ENCODE data around the gene MYO1B.
"Not testable (repeated sequence)": the region's sequence is repeated elsewhere in the genome, so short reads cannot be mapped to it uniquely, and the experiment has no call there.

MYO1B gene

DNA sequence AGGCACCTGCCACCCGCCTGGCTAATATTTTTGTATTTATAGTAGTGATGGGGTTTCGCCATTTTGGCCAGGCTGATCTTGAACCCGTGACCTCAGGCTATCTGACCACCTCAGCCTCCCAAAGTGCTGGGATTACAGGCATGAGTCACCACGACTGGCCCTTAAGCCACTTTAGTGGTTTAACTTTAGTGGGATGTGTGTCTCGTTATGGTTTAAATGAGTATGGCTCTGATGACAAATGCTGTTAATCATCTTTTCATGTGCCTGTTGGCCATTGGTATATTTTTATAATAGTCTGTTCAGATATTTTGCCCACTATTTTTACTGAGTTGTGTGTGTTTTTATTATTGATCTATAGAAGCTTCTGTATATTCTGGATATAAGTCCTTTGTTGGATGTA, 205.9 kb downstream of the MYO1B start:
- no peak overlapping the region for H3K9ac ChIP-seq (ENCODE audit: low read length)
- no peaks in the 10 kb centered on the region for H3K27me3 ChIP-seq (ENCODE audit: control insufficient read depth, insufficient read depth, low read length)
- H3K36me3 ChIP-seq (ENCODE audit: control insufficient read depth, low read depth, low read length), result no peaks in the 10 kb centered on the region
- H3K27ac ChIP-seq (ENCODE audit: low read length), result no peak overlapping the region
- H3K9me3 ChIP-seq (ENCODE audit: control insufficient read depth, low read depth, low read length), result peaks cover 6% of the 10 kb centered on the region
- H3K4me1 ChIP-seq (ENCODE audit: control insufficient read depth, low read depth, low read length), result no peaks in the 10 kb centered on the region
- H3K4me3 ChIP-seq (ENCODE audit: low read length), result no peak overlapping the region

DNA sequence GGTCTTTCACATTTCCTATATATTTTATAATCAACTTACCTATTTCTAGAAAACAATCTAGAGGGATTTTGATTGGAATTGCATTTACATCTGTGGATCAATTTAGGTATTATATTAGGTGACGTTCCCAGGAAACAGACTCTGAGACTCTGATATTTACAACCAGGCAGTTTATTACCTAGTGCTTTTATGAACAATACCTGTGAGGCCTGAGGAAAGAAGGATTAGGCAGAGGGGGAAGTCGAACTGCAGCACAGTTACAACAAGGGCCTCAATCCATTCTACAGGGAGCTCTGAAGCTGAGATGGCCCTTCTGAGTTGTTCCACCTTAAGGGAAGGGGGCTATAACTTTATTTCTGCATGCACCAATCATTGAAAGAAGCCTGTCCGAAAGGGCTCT, 206.9 kb downstream of the MYO1B start:
- no peaks in the 10 kb centered on the region for H3K27me3 ChIP-seq (ENCODE audit: control insufficient read depth, insufficient read depth, low read length)
- H3K36me3 ChIP-seq (ENCODE audit: control insufficient read depth, low read depth, low read length), result no peaks in the 10 kb centered on the region
- H3K4me3 ChIP-seq (ENCODE audit: low read length), result no peak overlapping the region
- peaks cover 6% of the 10 kb centered on the region for H3K9me3 ChIP-seq (ENCODE audit: control insufficient read depth, low read depth, low read length)
- H3K27ac ChIP-seq (ENCODE audit: low read length), result no peak overlapping the region
- no peak overlapping the region for H3K9ac ChIP-seq (ENCODE audit: low read length)
- H3K4me1 ChIP-seq (ENCODE audit: control insufficient read depth, low read depth, low read length), result no peaks in the 10 kb centered on the region

DNA sequence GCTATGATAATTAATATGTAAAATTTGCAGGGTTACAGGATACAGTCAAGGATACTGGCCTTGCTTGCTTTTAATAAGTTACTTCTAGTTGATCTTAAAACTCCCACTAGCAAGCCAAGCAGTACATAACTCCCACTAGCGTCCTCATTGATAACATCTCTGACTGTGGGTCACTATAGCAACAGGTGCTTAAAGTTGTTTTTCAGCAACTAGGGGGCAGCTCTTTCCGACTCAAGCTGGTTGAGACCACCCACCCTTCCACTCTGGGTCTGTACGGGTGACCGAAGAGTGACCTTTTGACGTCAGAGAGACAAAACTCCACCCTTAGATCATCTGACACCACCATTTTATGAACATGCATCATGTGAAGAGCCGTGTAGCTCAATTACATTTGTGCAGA, 208.6 kb downstream of the MYO1B start:
- Histone ChIP-seq H3K36me3 (ENCODE audit: control insufficient read depth, low read depth, low read length) (no peaks in the 10 kb centered on the region), H3K9ac (ENCODE audit: low read length) (no peak overlapping the region), H3K4me3 (ENCODE audit: low read length) (no peak overlapping the region), H3K9me3 (ENCODE audit: control insufficient read depth, low read depth, low read length) (peaks cover 6% of the 10 kb centered on the region), H3K27me3 (ENCODE audit: control insufficient read depth, insufficient read depth, low read length) (no peaks in the 10 kb centered on the region), H3K27ac (ENCODE audit: low read length) (no peak overlapping the region), H3K4me1 (ENCODE audit: control insufficient read depth, low read depth, low read length) (no peaks in the 10 kb centered on the region)

DNA sequence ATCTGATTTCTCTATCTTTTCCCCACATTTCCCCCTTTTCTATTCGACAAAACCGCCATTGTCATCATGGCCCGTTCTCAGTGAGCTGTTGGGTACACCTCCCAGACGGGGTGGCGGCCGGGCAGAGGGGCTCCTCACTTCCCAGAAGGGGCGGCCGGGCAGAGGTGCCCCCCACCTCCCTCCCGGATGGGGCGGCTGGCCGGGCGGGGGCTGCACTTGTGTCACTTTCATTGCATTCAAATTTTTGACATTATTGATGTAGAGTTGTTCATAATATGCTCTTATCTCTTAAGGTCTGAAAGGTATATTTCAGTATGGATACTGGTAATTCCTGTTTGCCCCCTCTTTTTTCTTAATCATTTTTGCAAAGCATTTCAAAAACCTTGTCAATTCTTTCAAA, 211.3 kb downstream of the MYO1B start:
- not testable (repeated sequence) for H3K27ac ChIP-seq (ENCODE audit: low read length); H3K4me3 ChIP-seq (ENCODE audit: low read length); H3K4me1 ChIP-seq (ENCODE audit: control insufficient read depth, low read depth, low read length); H3K9ac ChIP-seq (ENCODE audit: low read length); H3K36me3 ChIP-seq (ENCODE audit: control insufficient read depth, low read depth, low read length); H3K27me3 ChIP-seq (ENCODE audit: control insufficient read depth, insufficient read depth, low read length); H3K9me3 ChIP-seq (ENCODE audit: control insufficient read depth, low read depth, low read length)

GRCh38 chr2:191459158-191459557, 214.0 kb downstream of the MYO1B start:
- Histone ChIP-seq H3K4me1 (ENCODE audit: control insufficient read depth, low read depth, low read length) (no peaks in the 10 kb centered on the region), H3K9ac (ENCODE audit: low read length) (no peak overlapping the region), H3K36me3 (ENCODE audit: control insufficient read depth, low read depth, low read length) (no peaks in the 10 kb centered on the region), H3K4me3 (ENCODE audit: low read length) (no peak overlapping the region), H3K27ac (ENCODE audit: low read length) (no peak overlapping the region), H3K27me3 (ENCODE audit: control insufficient read depth, insufficient read depth, low read length) (no peaks in the 10 kb centered on the region), H3K9me3 (ENCODE audit: control insufficient read depth, low read depth, low read length) (peaks cover 6% of the 10 kb centered on the region)

GRCh38 chr2:191462370-191462769, 217.2 kb downstream of the MYO1B start:
- no peaks in the 10 kb centered on the region for H3K27me3 ChIP-seq (ENCODE audit: control insufficient read depth, insufficient read depth, low read length)
- H3K36me3 ChIP-seq (ENCODE audit: control insufficient read depth, low read depth, low read length), result no peaks in the 10 kb centered on the region
- no peak overlapping the region for H3K4me3 ChIP-seq (ENCODE audit: low read length)
- H3K4me1 ChIP-seq (ENCODE audit: control insufficient read depth, low read depth, low read length), result no peaks in the 10 kb centered on the region
- H3K27ac ChIP-seq (ENCODE audit: low read length), result no peak overlapping the region
- H3K9ac ChIP-seq (ENCODE audit: low read length), result no peak overlapping the region
- no peaks in the 10 kb centered on the region for H3K9me3 ChIP-seq (ENCODE audit: control insufficient read depth, low read depth, low read length)

- no peaks in the 10 kb centered on the region for H3K4me1 ChIP-seq (ENCODE audit: control insufficient read depth, low read depth, low read length)
- no peaks in the 10 kb centered on the region for H3K36me3 ChIP-seq (ENCODE audit: control insufficient read depth, low read depth, low read length)
- H3K27ac ChIP-seq (ENCODE audit: low read length), result no peak overlapping the region
- no peak overlapping the region for H3K4me3 ChIP-seq (ENCODE audit: low read length)
- no peak overlapping the region for H3K9ac ChIP-seq (ENCODE audit: low read length)
- no peaks in the 10 kb centered on the region for H3K9me3 ChIP-seq (ENCODE audit: control insufficient read depth, low read depth, low read length)
- H3K27me3 ChIP-seq (ENCODE audit: control insufficient read depth, insufficient read depth, low read length), result no peaks in the 10 kb centered on the region
Observed at GRCh38 chr2:191463790-191464189, 218.6 kb downstream of the MYO1B start.

DNA sequence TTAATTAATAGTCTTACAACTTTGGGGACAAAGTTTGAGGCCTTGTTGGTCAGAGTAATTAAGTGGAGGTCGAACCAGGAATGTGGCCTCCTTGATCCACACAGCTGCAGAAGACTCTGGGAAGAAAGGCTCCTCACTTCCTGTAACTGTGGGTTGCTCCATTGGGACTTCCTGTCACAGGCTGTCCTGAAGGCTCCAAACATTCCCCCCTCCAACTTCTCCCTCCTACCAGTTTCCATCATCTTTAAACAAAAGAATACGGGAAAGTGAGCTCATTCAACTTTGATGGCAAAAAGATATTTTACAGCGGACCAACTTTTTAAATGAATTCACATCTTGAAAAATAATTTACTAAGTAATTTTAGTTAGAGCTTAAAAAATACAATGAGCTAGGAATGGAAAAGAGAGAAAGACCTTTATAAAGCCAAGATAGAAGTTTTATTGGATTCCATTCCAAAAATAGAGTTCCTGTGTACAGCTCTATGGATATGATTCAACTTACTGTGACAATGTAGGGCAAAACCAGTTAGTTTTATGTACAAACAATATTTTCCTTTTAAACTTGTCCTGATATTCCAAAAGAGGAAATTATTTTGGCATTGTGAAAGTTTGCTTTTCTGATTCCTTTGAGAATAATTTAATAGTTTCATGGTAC, 220.7 kb downstream of the MYO1B start:
- Histone ChIP-seq H3K9ac (ENCODE audit: low read length) (no peak overlapping the region), H3K27ac (ENCODE audit: low read length) (no peak overlapping the region), H3K27me3 (ENCODE audit: control insufficient read depth, insufficient read depth, low read length) (no peaks in the 10 kb centered on the region), H3K9me3 (ENCODE audit: control insufficient read depth, low read depth, low read length) (no peaks in the 10 kb centered on the region), H3K4me3 (ENCODE audit: low read length) (no peak overlapping the region), H3K4me1 (ENCODE audit: control insufficient read depth, low read depth, low read length) (no peaks in the 10 kb centered on the region), H3K36me3 (ENCODE audit: control insufficient read depth, low read depth, low read length) (no peaks in the 10 kb centered on the region)

DNA sequence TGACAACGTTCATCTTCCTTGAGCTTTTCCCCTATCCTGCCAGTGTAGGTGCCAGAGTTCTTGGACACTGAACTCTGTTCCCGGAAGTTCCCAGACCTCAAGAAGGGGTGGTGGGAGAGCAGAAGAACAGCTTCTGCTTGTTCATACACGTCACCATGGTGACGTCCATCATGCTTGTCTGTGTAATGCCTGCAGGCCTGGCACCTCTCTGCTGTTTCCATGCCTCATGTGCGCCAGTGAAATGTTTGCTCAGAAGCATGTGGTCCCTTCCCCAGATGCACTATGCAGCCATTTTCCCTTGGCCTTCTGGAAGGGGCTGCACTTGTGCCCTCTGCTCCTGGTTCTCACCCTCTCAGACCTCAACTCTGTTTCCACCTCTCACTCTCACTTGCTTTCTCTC, 221.9 kb downstream of the MYO1B start:
- no peaks in the 10 kb centered on the region for H3K9me3 ChIP-seq (ENCODE audit: control insufficient read depth, low read depth, low read length)
- H3K9ac ChIP-seq (ENCODE audit: low read length), result no peak overlapping the region
- H3K27me3 ChIP-seq (ENCODE audit: control insufficient read depth, insufficient read depth, low read length), result no peaks in the 10 kb centered on the region
- H3K27ac ChIP-seq (ENCODE audit: low read length), result no peak overlapping the region
- H3K4me3 ChIP-seq (ENCODE audit: low read length), result no peak overlapping the region
- H3K36me3 ChIP-seq (ENCODE audit: control insufficient read depth, low read depth, low read length), result no peaks in the 10 kb centered on the region
- no peaks in the 10 kb centered on the region for H3K4me1 ChIP-seq (ENCODE audit: control insufficient read depth, low read depth, low read length)

GRCh38 chr2:191470306-191470705, 225.1 kb downstream of the MYO1B start:
- no peak overlapping the region for H3K4me3 ChIP-seq (ENCODE audit: low read length)

GRCh38 chr2:191474464-191474863, 229.3 kb downstream of the MYO1B start:
- H3K27me3 ChIP-seq (ENCODE audit: control insufficient read depth, insufficient read depth, low read length), result no peaks in the 10 kb centered on the region

More at GRCh38 chr2:191470306-191470705, 225.1 kb downstream of the MYO1B start:
- Histone ChIP-seq H3K9me3 (ENCODE audit: control insufficient read depth, low read depth, low read length) (no peaks in the 10 kb centered on the region), H3K27ac (ENCODE audit: low read length) (no peak overlapping the region), H3K36me3 (ENCODE audit: control insufficient read depth, low read depth, low read length) (no peaks in the 10 kb centered on the region), H3K4me1 (ENCODE audit: control insufficient read depth, low read depth, low read length) (no peaks in the 10 kb centered on the region), H3K27me3 (ENCODE audit: control insufficient read depth, insufficient read depth, low read length) (no peaks in the 10 kb centered on the region), H3K9ac (ENCODE audit: low read length) (no peak overlapping the region)

More at GRCh38 chr2:191474464-191474863, 229.3 kb downstream of the MYO1B start:
- Histone ChIP-seq H3K4me3 (ENCODE audit: low read length) (no peak overlapping the region), H3K9me3 (ENCODE audit: control insufficient read depth, low read depth, low read length) (no peaks in the 10 kb centered on the region), H3K4me1 (ENCODE audit: control insufficient read depth, low read depth, low read length) (peaks cover 8% of the 10 kb centered on the region), H3K36me3 (ENCODE audit: control insufficient read depth, low read depth, low read length) (no peaks in the 10 kb centered on the region), H3K27ac (ENCODE audit: low read length) (no peak overlapping the region), H3K9ac (ENCODE audit: low read length) (no peak overlapping the region)

Data from iPS-18a (cell line).